ENCODE measurements around the gene ARHGEF11. TPM values are rescaled to one million over a fixed set of nuclear protein-coding genes. Genes with fewer than 3 reads are reported as not detected.

Gene ARHGEF11
- total RNA-seq, 1 experiment from 2014 or later: 55.5 TPM

DNA sequence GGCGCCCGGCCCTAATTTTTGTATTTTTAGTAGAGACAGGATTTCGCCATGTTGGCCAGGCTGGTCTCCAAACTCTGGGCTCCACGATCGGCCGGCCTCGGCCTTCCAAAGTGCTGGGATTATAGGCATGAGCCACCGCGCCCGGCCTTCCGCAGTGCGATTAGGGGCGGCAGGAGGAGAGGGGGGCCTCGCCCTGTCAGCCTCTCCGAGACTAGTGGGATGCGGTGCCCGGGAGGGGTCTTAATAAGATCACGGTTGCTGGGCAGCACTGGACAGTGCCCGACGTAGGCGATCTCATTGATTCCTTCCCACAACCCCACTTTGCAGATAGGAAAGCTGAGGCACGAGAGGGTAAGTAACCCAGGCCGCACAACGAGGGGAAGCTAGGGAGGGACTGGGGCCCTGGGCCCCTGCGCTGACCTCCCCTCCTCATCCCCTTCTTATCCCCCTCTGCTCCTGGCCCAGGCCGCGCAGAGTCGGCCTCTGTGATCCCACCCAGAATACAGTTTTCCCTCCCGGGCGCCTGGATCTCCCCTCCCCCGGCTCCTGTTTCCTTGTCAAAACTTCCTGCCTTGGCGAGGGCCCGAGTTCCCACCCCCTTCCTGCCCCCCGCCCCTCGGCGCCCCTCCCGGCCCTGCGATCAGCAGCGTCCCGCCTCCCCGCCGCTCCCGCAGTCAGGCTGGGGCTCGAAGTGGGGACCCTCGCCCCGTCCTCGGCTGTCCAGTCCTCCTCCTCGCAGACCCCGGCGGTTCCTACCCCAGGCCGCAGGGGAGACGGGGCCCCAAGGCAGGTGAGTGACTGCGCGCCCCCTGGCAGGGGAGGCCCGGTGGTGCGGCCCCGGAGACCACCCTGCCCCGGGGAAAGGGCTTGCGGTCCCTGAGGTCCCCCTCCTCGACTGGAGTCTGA is 152.2 kb downstream of the ARHGEF11 start, which contains the start of gene PEAR1:
PEAR1 (plus strand) TSS at position 671 of the 906 bp plus-strand sequence. CDS start 10,209 bp downstream, outside the sequence.
- ChIA-PET CTCF (interaction anchor here (0.6 to 1.6 kb wide), 7 partner anchors 20 to 847 kb away, joined by 3 to 8 read pairs (median 5); partner anchors contain the start of genes LRRC71 and SH2D2A), POLR2A (no interaction called here)
- ATAC-seq (no peak), DNase-seq (ENCODE audit: low read depth, low spot score) (no peak)
- H3K36me3 ChIP-seq (ENCODE audit: control insufficient read depth, insufficient read depth, low read length): no peaks in the 10 kb centered on the region
- in situ Hi-C loops (cut with HindIII; ENCODE audit: low pct_unique_long_range_greater_than_20kb, low sequenced_read_pairs) (no loop called here), intact Hi-C loops (cut with micrococcal nuclease; ENCODE audit: unreplicated experiment) (no loop called here)
- TF ChIP-seq POLR2AphosphoS5 (IDR thresholded peaks at IDR 0.05; ENCODE audit: low read depth, low read length) (no peak), REST (IDR thresholded peaks at IDR 0.05; ENCODE audit: insufficient read depth in 1 of 2, low read depth in 2 of 2, low read length in 1 of 2) (0 out of 4 replicates have a peak, but pooled peaks of 1 of the 2 experiments have one; percentile 37), SIN3A (IDR thresholded peaks at IDR 0.05; ENCODE audit: borderline replicate concordance, insufficient read depth, low read depth, low read length) (no peak), CTCF (IDR thresholded peaks at IDR 0.05) (no peak)
- no peaks in the 10 kb centered on the region for H3K9me3 ChIP-seq (ENCODE audit: control insufficient read depth, insufficient read depth, low read depth, low read length)
- H3K27ac ChIP-seq (ENCODE audit: low read length): peak within 1 kb of the TSS; percentile 91
- peak within 1 kb of the TSS; percentile 35 to 62 for H3K4me3 ChIP-seq (ENCODE audit: low read depth in 2 of 2, low read length in 2 of 2)
- no peaks in the 10 kb centered on the region for H3K27me3 ChIP-seq (ENCODE audit: control insufficient read depth, insufficient read depth, low read length)
- peaks cover 48% of the 10 kb centered on the region for H3K4me1 ChIP-seq (ENCODE audit: control insufficient read depth, insufficient read depth, low read length)
- no TSS peak for BruUV-seq (replicated peaks)

- ChIA-PET CTCF (interaction anchor here (0.6 to 1.6 kb wide), 9 partner anchors 21 to 848 kb away, joined by 3 to 11 read pairs (median 5); partner anchors contain the start of genes LRRC71 and SH2D2A), POLR2A (interaction anchor here (0.6 kb wide), 1 partner anchor 196 kb away, joined by 3 read pairs; no protein-coding TSS in a partner anchor)
- Histone ChIP-seq H3K9me3 (ENCODE audit: control insufficient read depth, insufficient read depth, low read depth, low read length) (no peaks in the 10 kb centered on the region), H3K4me3 (ENCODE audit: low read depth in 2 of 2, low read length in 2 of 2) (peak overlapping the region; percentile 31 to 62), H3K36me3 (ENCODE audit: control insufficient read depth, insufficient read depth, low read length) (no peaks in the 10 kb centered on the region), H3K27ac (ENCODE audit: low read length) (peak overlapping the region; percentile 56; the same call in 1 of the 2 replicates), H3K27me3 (ENCODE audit: control insufficient read depth, insufficient read depth, low read length) (no peaks in the 10 kb centered on the region), H3K4me1 (ENCODE audit: control insufficient read depth, insufficient read depth, low read length) (peaks cover 42% of the 10 kb centered on the region)
- DNase-seq (ENCODE audit: low read depth, low spot score): no peak
- ATAC-seq: peak; percentile 83
- in situ Hi-C loops (cut with HindIII; ENCODE audit: low pct_unique_long_range_greater_than_20kb, low sequenced_read_pairs): no loop called here
- TF ChIP-seq SIN3A (IDR thresholded peaks at IDR 0.05; ENCODE audit: borderline replicate concordance, insufficient read depth, low read depth, low read length) (no peak), POLR2AphosphoS5 (IDR thresholded peaks at IDR 0.05; ENCODE audit: low read depth, low read length) (no peak), REST (IDR thresholded peaks at IDR 0.05; ENCODE audit: insufficient read depth in 1 of 2, low read depth in 2 of 2, low read length in 1 of 2) (no peak), TCF7L2 (IDR thresholded peaks at IDR 0.05; ENCODE audit: low read depth, low read length) (no peak), CTCF (IDR thresholded peaks at IDR 0.05) (peak; percentile 95)
- BruUV-seq (replicated peaks): no TSS peak
- intact Hi-C loops (cut with micrococcal nuclease; ENCODE audit: unreplicated experiment): loop anchor here (1.0 kb wide), 1 partner anchor 28 kb away; the partner anchor contains the start of gene LRRC71
Observed at GRCh38 chr1:156892190-156893047, 153.1 kb downstream of the ARHGEF11 start.
